Measurements from ENCODE around the gene FBXW8. TPM values are rescaled to one million over a fixed set of nuclear protein-coding genes. Genes with fewer than 3 reads are reported as not detected.
A peak's percentile ranks its signal among the peaks of the same experiment; 100 is the strongest.

The FBXW8 gene
- total RNA-seq, 4 donors from 2014 or later: 29.3 to 45.5 (median 32.9) TPM

DNA sequence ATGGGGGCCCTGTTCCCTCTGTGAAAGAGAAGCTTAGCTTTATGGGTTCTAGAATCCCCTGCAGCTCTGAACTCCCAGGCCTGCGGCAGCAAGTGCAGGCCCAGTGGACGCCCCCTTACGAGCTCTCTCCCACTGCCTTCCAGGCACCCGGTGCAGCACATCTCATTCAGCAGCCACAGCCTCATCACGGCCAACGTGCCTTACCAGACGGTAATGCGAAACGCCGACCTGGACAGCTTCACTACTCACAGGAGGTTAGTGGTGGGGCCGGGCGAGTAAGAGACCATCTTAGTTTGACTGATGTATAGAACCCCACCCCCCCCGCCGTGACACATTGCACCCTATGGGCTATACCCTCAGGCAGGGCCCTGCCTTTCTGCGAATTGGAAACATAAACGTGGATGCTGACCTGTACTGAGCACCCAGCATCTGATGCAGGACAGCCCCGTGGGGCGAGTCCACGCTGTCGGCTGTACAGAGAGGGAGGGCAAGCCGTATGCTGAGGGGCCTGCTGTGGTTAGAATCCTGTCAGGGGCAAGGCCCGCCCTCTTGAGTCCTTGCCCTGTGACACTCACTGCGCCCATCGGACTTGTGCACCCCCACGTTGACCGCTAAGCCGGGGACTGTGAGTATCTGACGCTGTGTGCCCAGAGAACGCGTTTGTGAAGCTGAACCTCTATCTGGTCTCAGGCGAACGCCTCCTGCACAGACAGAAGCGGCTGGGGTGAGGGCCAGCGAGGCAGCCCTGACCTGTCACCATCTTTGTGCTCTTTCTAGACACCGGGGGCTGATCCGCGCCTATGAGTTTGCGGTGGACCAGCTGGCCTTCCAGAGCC is 116.7 kb downstream of the FBXW8 start:
- no peak overlapping the region for H3K4me3 ChIP-seq (replicated peaks in 1 of 3)
- 94 to 96% methylated on average over 31 to 38 of the region's 38 CpGs for WGBS, 2 donors
- H3K27ac ChIP-seq: no peak overlapping the region
- peaks cover 17 to 26% of the 10 kb centered on the region in 2 donors for H3K4me1 ChIP-seq
- DNase-seq: peak in 1 of 2 donors; percentile 2
- no peaks in the 10 kb centered on the region for H3K27me3 ChIP-seq
- intact Hi-C loops (cut with DNase I): loop anchor here (5.0 to 10.0 kb wide), 2 partner anchors 87 to 120 kb away; no protein-coding TSS in a partner anchor
- TF ChIP-seq POLR2A (IDR thresholded peaks at IDR 0.05): no peak
- TF ChIP-seq, protein P1, sequence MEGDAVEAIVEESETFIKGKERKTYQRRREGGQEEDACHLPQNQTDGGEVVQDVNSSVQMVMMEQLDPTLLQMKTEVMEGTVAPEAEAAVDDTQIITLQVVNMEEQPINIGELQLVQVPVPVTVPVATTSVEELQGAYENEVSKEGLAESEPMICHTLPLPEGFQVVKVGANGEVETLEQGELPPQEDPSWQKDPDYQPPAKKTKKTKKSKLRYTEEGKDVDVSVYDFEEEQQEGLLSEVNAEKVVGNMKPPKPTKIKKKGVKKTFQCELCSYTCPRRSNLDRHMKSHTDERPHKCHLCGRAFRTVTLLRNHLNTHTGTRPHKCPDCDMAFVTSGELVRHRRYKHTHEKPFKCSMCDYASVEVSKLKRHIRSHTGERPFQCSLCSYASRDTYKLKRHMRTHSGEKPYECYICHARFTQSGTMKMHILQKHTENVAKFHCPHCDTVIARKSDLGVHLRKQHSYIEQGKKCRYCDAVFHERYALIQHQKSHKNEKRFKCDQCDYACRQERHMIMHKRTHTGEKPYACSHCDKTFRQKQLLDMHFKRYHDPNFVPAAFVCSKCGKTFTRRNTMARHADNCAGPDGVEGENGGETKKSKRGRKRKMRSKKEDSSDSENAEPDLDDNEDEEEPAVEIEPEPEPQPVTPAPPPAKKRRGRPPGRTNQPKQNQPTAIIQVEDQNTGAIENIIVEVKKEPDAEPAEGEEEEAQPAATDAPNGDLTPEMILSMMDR (IDR thresholded peaks at IDR 0.05): no peak
- peaks cover 21 to 31% of the 10 kb centered on the region in 2 donors for H3K36me3 ChIP-seq
- H3K9me3 ChIP-seq: no peaks in the 10 kb centered on the region

DNA sequence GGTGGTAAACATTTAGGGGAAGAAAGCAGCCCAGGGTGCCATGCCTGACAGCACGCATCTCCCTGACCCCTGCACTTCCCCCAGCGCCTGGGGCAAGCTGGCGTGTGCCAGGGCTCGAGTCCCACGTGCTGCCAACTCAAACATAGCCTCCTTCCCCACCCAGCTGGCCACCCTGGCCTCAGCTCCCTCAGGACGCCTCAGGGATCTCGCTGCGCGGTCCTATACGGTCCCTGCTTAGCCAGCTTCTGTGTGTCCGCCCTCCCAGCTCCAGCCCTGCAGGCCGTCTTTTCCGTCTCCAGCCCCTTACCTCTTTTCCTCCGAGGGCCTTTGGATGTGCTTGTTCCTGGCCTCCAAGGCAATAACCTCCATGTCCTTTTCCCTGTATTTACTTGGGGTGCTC is 117.5 kb downstream of the FBXW8 start:
- DNase-seq: peak in 1 of 2 donors; percentile 1
- intact Hi-C loops (cut with DNase I): loop anchor here (5.0 to 10.0 kb wide), 2 partner anchors 87 to 119 kb away; no protein-coding TSS in a partner anchor

DNA sequence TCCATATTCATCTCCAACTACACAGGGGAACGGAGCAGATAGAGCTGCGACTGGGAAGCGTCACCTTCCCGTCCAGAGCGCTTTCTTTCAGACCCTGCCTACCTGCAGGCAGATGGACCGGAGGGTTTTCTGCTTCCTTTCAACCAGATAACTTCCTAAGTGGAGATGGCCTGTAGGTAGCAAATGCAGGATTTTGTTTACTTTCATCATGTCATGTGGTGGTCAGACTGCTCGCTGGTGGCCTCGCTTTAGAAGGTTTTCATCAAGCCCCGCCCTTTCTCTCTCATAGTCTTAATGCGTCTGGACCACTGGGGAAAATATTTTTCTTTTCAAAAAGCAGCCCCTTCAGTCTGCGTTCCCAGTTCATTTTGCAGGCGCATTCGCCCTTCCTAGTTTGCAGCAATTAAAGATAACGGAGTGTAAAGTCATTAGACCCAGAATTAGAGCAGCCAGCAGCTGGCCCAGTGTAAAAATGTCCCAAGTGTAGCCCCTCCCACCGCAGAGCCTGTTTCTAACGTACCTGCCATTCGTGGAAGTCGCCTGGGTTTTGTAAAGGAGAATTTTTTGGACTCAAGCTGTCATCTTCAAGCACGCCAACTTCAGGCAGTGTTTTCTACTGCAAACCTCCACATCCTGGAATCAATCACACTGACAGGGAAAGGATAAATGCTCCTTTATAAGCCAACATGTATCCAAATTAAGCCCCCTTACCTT is 119.6 kb downstream of the FBXW8 start:
- intact Hi-C loops (cut with DNase I): no loop called here
- peak in 1 of 2 donors; percentile 1 for DNase-seq
- H3K4me3 ChIP-seq (replicated peaks in 1 of 3): no peak overlapping the region

More for the DNA sequence above, 117.5 kb downstream of the FBXW8 start:
- H3K4me1 ChIP-seq: peaks cover 12 to 22% of the 10 kb centered on the region in 2 donors
- no peaks in the 10 kb centered on the region for H3K9me3 ChIP-seq
- H3K27ac ChIP-seq: no peak overlapping the region
- 93 to 95% methylated on average over 14 of the region's 14 CpGs for WGBS, 2 donors
- no peaks in the 10 kb centered on the region for H3K27me3 ChIP-seq
- TF ChIP-seq, protein P1 (IDR thresholded peaks at IDR 0.05): no peak
- no peak for TF ChIP-seq POLR2A (IDR thresholded peaks at IDR 0.05)
- H3K36me3 ChIP-seq: peaks cover 21 to 31% of the 10 kb centered on the region in 2 donors
- no peak overlapping the region for H3K4me3 ChIP-seq (replicated peaks in 1 of 3)

DNA sequence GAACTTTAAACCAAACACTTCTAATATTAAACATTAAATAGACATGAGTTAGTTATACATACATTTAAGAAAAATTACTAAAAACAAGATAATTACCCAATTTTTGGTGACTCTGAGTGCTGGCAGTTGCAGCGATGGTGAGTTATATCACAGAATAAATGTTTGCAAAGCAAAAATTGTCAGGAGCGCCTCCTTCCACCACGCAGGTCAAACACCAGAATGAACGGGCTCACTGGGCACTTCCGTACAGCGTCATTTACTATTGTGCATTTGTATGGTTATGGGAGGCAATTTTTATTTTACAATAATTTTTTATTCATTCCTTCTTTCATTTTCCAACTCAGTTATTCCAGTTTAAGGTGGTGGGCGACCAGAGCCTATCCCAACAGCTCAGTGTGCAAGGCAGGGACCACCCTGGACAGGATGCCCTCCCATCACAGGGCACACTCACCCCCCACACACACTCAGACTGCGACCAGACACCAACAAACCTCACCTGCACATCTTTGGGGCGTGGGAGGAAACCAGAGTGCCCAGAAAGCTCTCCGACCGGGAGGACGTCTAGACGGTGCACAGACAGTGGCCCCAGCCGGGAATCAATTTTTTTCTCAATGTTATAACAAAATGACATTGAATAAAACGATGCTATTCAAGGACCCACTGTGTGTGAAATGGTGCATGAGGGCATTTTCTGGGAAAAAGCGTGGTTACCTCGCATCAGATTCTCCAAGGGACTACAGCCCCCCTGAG is 121.3 kb downstream of the FBXW8 start:
- no peak for TF ChIP-seq POLR2A (IDR thresholded peaks at IDR 0.05)
- TF ChIP-seq, protein P1 (IDR thresholded peaks at IDR 0.05): no peak
- no peak overlapping the region for H3K27ac ChIP-seq
- 94% methylated on average over 17 of the region's 17 CpGs for WGBS, 2 donors
- H3K36me3 ChIP-seq: peaks cover 18 to 21% of the 10 kb centered on the region in 2 donors
- H3K27me3 ChIP-seq: no peaks in the 10 kb centered on the region
- H3K9me3 ChIP-seq: no peaks in the 10 kb centered on the region
- intact Hi-C loops (cut with DNase I): no loop called here
- no peak overlapping the region for H3K4me3 ChIP-seq (replicated peaks in 1 of 3)
- H3K4me1 ChIP-seq: peaks cover 4 to 21% of the 10 kb centered on the region in 2 donors
- DNase-seq: peak in 1 of 2 donors; percentile 0

More for the DNA sequence above, 119.6 kb downstream of the FBXW8 start:
- no peak for TF ChIP-seq POLR2A (IDR thresholded peaks at IDR 0.05)
- TF ChIP-seq, protein P1 (IDR thresholded peaks at IDR 0.05): no peak
- H3K4me1 ChIP-seq: peaks cover 9 to 25% of the 10 kb centered on the region in 2 donors
- no peaks in the 10 kb centered on the region for H3K9me3 ChIP-seq
- 91 to 92% methylated on average over 19 of the region's 19 CpGs for WGBS, 2 donors
- H3K27ac ChIP-seq: no peak overlapping the region
- no peaks in the 10 kb centered on the region for H3K27me3 ChIP-seq
- peaks cover 21 to 22% of the 10 kb centered on the region in 2 donors for H3K36me3 ChIP-seq

Measured in thyroid gland (tissue), 4 donors.